Spleen (tissue), 7 donors: ENCODE data around the gene FGF18.

ENCODE experiments used
- POLR2A ChIP-seq, 3 donors: fragments of 450-650 bp; IDR thresholded peaks; one replicate each; pipeline ENCODE4 v1.5.1; 2017; ENCODE audit warnings: antibody characterized with exemption in 3 of 3, mild to moderate bottlenecking in 1 of 3
- POLR2AphosphoS5 ChIP-seq, 3 donors: sonication (generic); formaldehyde crosslinking; IDR thresholded peaks; one replicate each; pipeline ENCODE4 v1.5.1; 2017; ENCODE audit warnings: antibody characterized with exemption in 3 of 3
- TF ChIP-seq, protein P1 (sequence below), 11 experiments: fragments of 200-600 bp in 7 of 11; fragments of 450-650 bp in 4 of 11; sonication (generic) in 4 of 11; IDR thresholded peaks in 8 of 11; conservative IDR thresholded peaks in 3 of 11; 1 replicate in 7 of 11; 2 replicates in 4 of 11; pipeline versions ENCODE4 v1.4.0 to v1.8.0; 2016 to 2021; ENCODE audit warnings: antibody characterized with exemption in 11 of 11, inconsistent platforms in 4 of 11, mild to moderate bottlenecking in 1 of 11
- donor health status: DM: no; HTN: no; CAD: no; lungs with moderate emphysema.
- donor health status: DM: no; HTN: no; CAD: no.
- donor health status: DM: no; HTN: no; CAD: no.

GRCh38 chr5:171482434-171482730 is 62.9 kb downstream of the FGF18 start:
- TF ChIP-seq POLR2AphosphoS5 (IDR thresholded peaks at IDR 0.05) (no peak), POLR2A (IDR thresholded peaks at IDR 0.05) (no peak)
- TF ChIP-seq, protein P1, sequence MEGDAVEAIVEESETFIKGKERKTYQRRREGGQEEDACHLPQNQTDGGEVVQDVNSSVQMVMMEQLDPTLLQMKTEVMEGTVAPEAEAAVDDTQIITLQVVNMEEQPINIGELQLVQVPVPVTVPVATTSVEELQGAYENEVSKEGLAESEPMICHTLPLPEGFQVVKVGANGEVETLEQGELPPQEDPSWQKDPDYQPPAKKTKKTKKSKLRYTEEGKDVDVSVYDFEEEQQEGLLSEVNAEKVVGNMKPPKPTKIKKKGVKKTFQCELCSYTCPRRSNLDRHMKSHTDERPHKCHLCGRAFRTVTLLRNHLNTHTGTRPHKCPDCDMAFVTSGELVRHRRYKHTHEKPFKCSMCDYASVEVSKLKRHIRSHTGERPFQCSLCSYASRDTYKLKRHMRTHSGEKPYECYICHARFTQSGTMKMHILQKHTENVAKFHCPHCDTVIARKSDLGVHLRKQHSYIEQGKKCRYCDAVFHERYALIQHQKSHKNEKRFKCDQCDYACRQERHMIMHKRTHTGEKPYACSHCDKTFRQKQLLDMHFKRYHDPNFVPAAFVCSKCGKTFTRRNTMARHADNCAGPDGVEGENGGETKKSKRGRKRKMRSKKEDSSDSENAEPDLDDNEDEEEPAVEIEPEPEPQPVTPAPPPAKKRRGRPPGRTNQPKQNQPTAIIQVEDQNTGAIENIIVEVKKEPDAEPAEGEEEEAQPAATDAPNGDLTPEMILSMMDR (IDR thresholded peaks at IDR 0.05 in 8 of 11, conservative IDR thresholded peaks at IDR 0.05 in 3 of 11), result no peak
